GM18519 (cell line): ENCODE data around the gene TIMMDC1.
"Not testable (repeated sequence)": the region's sequence is repeated elsewhere in the genome, so short reads cannot be mapped to it uniquely, and the experiment has no call there.

ENCODE experiments used
- ATAC-seq: cut with Tn5 transposase; IDR thresholded peaks from one replicate; pipeline ENCODE4 v1.9.1; 2021; ENCODE audit warnings: mild to moderate bottlenecking, moderate library complexity; ENCODE audit not compliant: unreplicated experiment, low FRiP score

The TIMMDC1 gene

GRCh38 chr3:119553823-119554415 is 55.6 kb downstream of the TIMMDC1 start:
- no peak for ATAC-seq

- ATAC-seq: no peak
These were observed 57.0 kb downstream of the TIMMDC1 start for GRCh38 chr3:119555309-119555735.

- ATAC-seq: no peak
These were observed 57.6 kb downstream of the TIMMDC1 start for GRCh38 chr3:119555929-119556328.

- no peak for ATAC-seq
These were observed 59.0 kb downstream of the TIMMDC1 start for GRCh38 chr3:119557192-119557876.

- ATAC-seq: no peak
These were observed 59.5 kb downstream of the TIMMDC1 start for GRCh38 chr3:119557877-119558269.

GRCh38 chr3:119558626-119559317 is 60.4 kb downstream of the TIMMDC1 start:
- no peak for ATAC-seq

- peak; percentile 37 for ATAC-seq
These were observed 61.2 kb downstream of the TIMMDC1 start, which contains the start of gene CD80 for GRCh38 chr3:119559441-119559963. TSS of gene CD80 (minus strand) at chr3:119559614. CDS start at chr3:119557728, 1,886 bp downstream.

- ATAC-seq: no peak
These were observed 61.8 kb downstream of the TIMMDC1 start for GRCh38 chr3:119560160-119560559.

- ATAC-seq: peak; percentile 78
These were observed 64.1 kb downstream of the TIMMDC1 start for GRCh38 chr3:119562307-119562961.

- not testable (repeated sequence) for ATAC-seq
These were observed 65.0 kb downstream of the TIMMDC1 start for GRCh38 chr3:119563334-119563733.

GRCh38 chr3:119569156-119569555 is 70.8 kb downstream of the TIMMDC1 start:
- ATAC-seq: no peak

GRCh38 chr3:119570229-119570628 is 71.9 kb downstream of the TIMMDC1 start:
- peak; percentile 39 for ATAC-seq

- no peak for ATAC-seq
These were observed 72.9 kb downstream of the TIMMDC1 start for GRCh38 chr3:119571230-119571629.

- ATAC-seq: no peak
These were observed 73.3 kb downstream of the TIMMDC1 start for GRCh38 chr3:119571688-119572087.
